ENCODE results near the gene COL13A1.

The COL13A1 gene

GRCh38 chr10:69928339-69928738, 126.6 kb downstream of the COL13A1 start:
- no peak for TF ChIP-seq JUND (IDR thresholded peaks at IDR 0.05; ENCODE audit: low read depth)
- in situ Hi-C loops (cut with HindIII; ENCODE audit: low pct_unique_long_range_greater_than_20kb, low sequenced_read_pairs) = no loop called here

GRCh38 chr10:69929575-69929974, 127.9 kb downstream of the COL13A1 start:
- DNase-seq (ENCODE audit: low read depth in 1 of 2, low spot score in 1 of 2) = no peak
- TF ChIP-seq JUND (IDR thresholded peaks at IDR 0.05; ENCODE audit: low read depth) = no peak
- in situ Hi-C loops (cut with HindIII; ENCODE audit: low pct_unique_long_range_greater_than_20kb, low sequenced_read_pairs) = no loop called here

More at GRCh38 chr10:69928339-69928738, 126.6 kb downstream of the COL13A1 start:
- DNase-seq (ENCODE audit: low read depth in 1 of 2, low spot score in 1 of 2) = no peak

- DNase-seq (ENCODE audit: low read depth in 1 of 2, low spot score in 1 of 2) = no peak
- TF ChIP-seq JUND (IDR thresholded peaks at IDR 0.05; ENCODE audit: low read depth) = no peak
- in situ Hi-C loops (cut with HindIII; ENCODE audit: low pct_unique_long_range_greater_than_20kb, low sequenced_read_pairs) = no loop called here
These were observed 133.1 kb downstream of the COL13A1 start for GRCh38 chr10:69934768-69935167.

- no peak for TF ChIP-seq JUND (IDR thresholded peaks at IDR 0.05; ENCODE audit: low read depth)
- in situ Hi-C loops (cut with HindIII; ENCODE audit: low pct_unique_long_range_greater_than_20kb, low sequenced_read_pairs) = no loop called here
- no peak for DNase-seq (ENCODE audit: low read depth in 1 of 2, low spot score in 1 of 2)
These were observed 134.4 kb downstream of the COL13A1 start for GRCh38 chr10:69936091-69936490.

GRCh38 chr10:69938541-69938991, 136.9 kb downstream of the COL13A1 start:
- no peak for DNase-seq (ENCODE audit: low read depth in 1 of 2, low spot score in 1 of 2)
- TF ChIP-seq JUND (IDR thresholded peaks at IDR 0.05; ENCODE audit: low read depth) = no peak
- in situ Hi-C loops (cut with HindIII; ENCODE audit: low pct_unique_long_range_greater_than_20kb, low sequenced_read_pairs) = no loop called here

- in situ Hi-C loops (cut with HindIII; ENCODE audit: low pct_unique_long_range_greater_than_20kb, low sequenced_read_pairs) = no loop called here
These were observed 137.4 kb downstream of the COL13A1 start for GRCh38 chr10:69939061-69939460.

GRCh38 chr10:69939481-69939880, 137.8 kb downstream of the COL13A1 start:
- in situ Hi-C loops (cut with HindIII; ENCODE audit: low pct_unique_long_range_greater_than_20kb, low sequenced_read_pairs) = no loop called here
- no peak for DNase-seq (ENCODE audit: low read depth in 1 of 2, low spot score in 1 of 2)

More at GRCh38 chr10:69939061-69939460, 137.4 kb downstream of the COL13A1 start:
- no peak for DNase-seq (ENCODE audit: low read depth in 1 of 2, low spot score in 1 of 2)
- no peak for TF ChIP-seq JUND (IDR thresholded peaks at IDR 0.05; ENCODE audit: low read depth)

GRCh38 chr10:69941730-69942129, 140.0 kb downstream of the COL13A1 start:
- in situ Hi-C loops (cut with HindIII; ENCODE audit: low pct_unique_long_range_greater_than_20kb, low sequenced_read_pairs) = no loop called here
- DNase-seq (ENCODE audit: low read depth in 1 of 2, low spot score in 1 of 2) = no peak
- no peak for TF ChIP-seq JUND (IDR thresholded peaks at IDR 0.05; ENCODE audit: low read depth)

More at GRCh38 chr10:69939481-69939880, 137.8 kb downstream of the COL13A1 start:
- no peak for TF ChIP-seq JUND (IDR thresholded peaks at IDR 0.05; ENCODE audit: low read depth)

- in situ Hi-C loops (cut with HindIII; ENCODE audit: low pct_unique_long_range_greater_than_20kb, low sequenced_read_pairs) = no loop called here
- DNase-seq (ENCODE audit: low read depth in 1 of 2, low spot score in 1 of 2) = no peak
- no peak for TF ChIP-seq JUND (IDR thresholded peaks at IDR 0.05; ENCODE audit: low read depth)
These were observed 141.7 kb downstream of the COL13A1 start for GRCh38 chr10:69943292-69943820.

GRCh38 chr10:69944761-69945160, 143.1 kb downstream of the COL13A1 start:
- in situ Hi-C loops (cut with HindIII; ENCODE audit: low pct_unique_long_range_greater_than_20kb, low sequenced_read_pairs) = no loop called here
- DNase-seq (ENCODE audit: low read depth in 1 of 2, low spot score in 1 of 2) = no peak
- TF ChIP-seq JUND (IDR thresholded peaks at IDR 0.05; ENCODE audit: low read depth) = no peak

GRCh38 chr10:69948261-69948660, 146.6 kb downstream of the COL13A1 start:
- TF ChIP-seq JUND (IDR thresholded peaks at IDR 0.05; ENCODE audit: low read depth) = no peak
- DNase-seq (ENCODE audit: low read depth in 1 of 2, low spot score in 1 of 2) = peak in 1 of 2 experiments; percentile 20
- in situ Hi-C loops (cut with HindIII; ENCODE audit: low pct_unique_long_range_greater_than_20kb, low sequenced_read_pairs) = no loop called here

- DNase-seq (ENCODE audit: low read depth in 1 of 2, low spot score in 1 of 2) = no peak
- no peak for TF ChIP-seq JUND (IDR thresholded peaks at IDR 0.05; ENCODE audit: low read depth)
- in situ Hi-C loops (cut with HindIII; ENCODE audit: low pct_unique_long_range_greater_than_20kb, low sequenced_read_pairs) = no loop called here
These were observed 148.1 kb downstream of the COL13A1 start for GRCh38 chr10:69949770-69950169.

- no peak for DNase-seq (ENCODE audit: low read depth in 1 of 2, low spot score in 1 of 2)
- no peak for TF ChIP-seq JUND (IDR thresholded peaks at IDR 0.05; ENCODE audit: low read depth)
- in situ Hi-C loops (cut with HindIII; ENCODE audit: low pct_unique_long_range_greater_than_20kb, low sequenced_read_pairs) = no loop called here
These were observed 150.0 kb downstream of the COL13A1 start for GRCh38 chr10:69951658-69952057.
